ENCODE measurements around the gene PLCB2.

DNA sequence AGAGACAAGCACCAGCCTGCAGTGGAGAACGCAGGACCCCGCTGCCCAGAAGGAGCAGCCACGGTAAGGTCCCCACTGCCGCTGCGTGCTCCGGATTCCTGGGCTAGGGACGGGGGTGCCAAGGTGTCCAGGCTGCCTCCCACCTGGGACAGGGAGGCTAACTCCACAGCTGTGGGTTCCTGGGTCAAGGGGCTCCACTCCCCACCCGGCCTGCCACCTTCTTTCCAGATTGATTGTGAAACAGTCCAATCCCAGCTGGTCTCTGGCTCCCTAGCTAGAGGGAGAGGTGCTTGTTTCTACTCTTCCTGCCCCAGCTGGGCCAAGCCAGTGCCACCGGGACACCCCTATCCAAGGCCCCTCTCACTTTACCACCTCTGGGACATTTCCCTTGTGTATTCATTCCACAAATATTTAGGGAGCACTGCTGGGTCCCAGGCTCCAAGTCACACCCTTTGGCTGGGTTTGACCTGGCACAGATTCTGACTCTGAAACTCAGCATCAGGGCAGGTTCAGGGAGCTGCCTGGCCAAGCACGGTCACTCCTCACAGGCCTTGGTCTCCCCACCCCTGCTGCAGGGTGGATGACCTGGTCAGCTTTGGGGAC, 67.0 kb downstream of the PLCB2 start:
- TF ChIP-seq, protein P1, sequence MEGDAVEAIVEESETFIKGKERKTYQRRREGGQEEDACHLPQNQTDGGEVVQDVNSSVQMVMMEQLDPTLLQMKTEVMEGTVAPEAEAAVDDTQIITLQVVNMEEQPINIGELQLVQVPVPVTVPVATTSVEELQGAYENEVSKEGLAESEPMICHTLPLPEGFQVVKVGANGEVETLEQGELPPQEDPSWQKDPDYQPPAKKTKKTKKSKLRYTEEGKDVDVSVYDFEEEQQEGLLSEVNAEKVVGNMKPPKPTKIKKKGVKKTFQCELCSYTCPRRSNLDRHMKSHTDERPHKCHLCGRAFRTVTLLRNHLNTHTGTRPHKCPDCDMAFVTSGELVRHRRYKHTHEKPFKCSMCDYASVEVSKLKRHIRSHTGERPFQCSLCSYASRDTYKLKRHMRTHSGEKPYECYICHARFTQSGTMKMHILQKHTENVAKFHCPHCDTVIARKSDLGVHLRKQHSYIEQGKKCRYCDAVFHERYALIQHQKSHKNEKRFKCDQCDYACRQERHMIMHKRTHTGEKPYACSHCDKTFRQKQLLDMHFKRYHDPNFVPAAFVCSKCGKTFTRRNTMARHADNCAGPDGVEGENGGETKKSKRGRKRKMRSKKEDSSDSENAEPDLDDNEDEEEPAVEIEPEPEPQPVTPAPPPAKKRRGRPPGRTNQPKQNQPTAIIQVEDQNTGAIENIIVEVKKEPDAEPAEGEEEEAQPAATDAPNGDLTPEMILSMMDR (IDR thresholded peaks at IDR 0.05) = no peak
- TF ChIP-seq POLR2A (IDR thresholded peaks at IDR 0.05) = no peak
